Right forelimb (tissue), 1 donor: ENCODE data around the gene SSC5D.

Source experiments
- DNase-seq: peaks from one replicate; pipeline ENCODE4 v3.0.0-alpha.2; 2018

The SSC5D gene

GRCh38 chr19:55474269-55475265, 13.7 kb upstream of the SSC5D start:
- no peak for DNase-seq

GRCh38 chr19:55476100-55476775, 12.0 kb upstream of the SSC5D start, which contains the start of gene ZNF628:
Gene ZNF628, plus strand, starts transcription at chr19:55476617. Its CDS starts 3,294 bp downstream, at chr19:55479911.
- peak; percentile 99 for DNase-seq

- DNase-seq: no peak
Measured at GRCh38 chr19:55477905-55478304, 10.3 kb upstream of the SSC5D start.

- DNase-seq: no peak
Measured at GRCh38 chr19:55478364-55478763, 9.9 kb upstream of the SSC5D start.

- DNase-seq: no peak
Measured at GRCh38 chr19:55479045-55479444, 9.2 kb upstream of the SSC5D start.

- DNase-seq: no peak
Measured at GRCh38 chr19:55479451-55480230, 8.6 kb upstream of the SSC5D start.

GRCh38 chr19:55481148-55481793, 7.0 kb upstream of the SSC5D start:
- DNase-seq: no peak

GRCh38 chr19:55481794-55482155, 6.5 kb upstream of the SSC5D start:
- no peak for DNase-seq

GRCh38 chr19:55482156-55482961, 5.9 kb upstream of the SSC5D start:
- no peak for DNase-seq

GRCh38 chr19:55482967-55483705, 5.1 kb upstream of the SSC5D start:
- DNase-seq: no peak

- no peak for DNase-seq
Measured at GRCh38 chr19:55483706-55484592, 4.3 kb upstream of the SSC5D start.

- peak; percentile 89 for DNase-seq
Measured at GRCh38 chr19:55484593-55485438, 3.4 kb upstream of the SSC5D start, which contains the start of gene NAT14. Gene NAT14, plus strand, starts transcription at chr19:55485188. Its CDS starts 521 bp downstream, at chr19:55485709.

- DNase-seq: no peak
Measured at GRCh38 chr19:55485439-55486011, 2.7 kb upstream of the SSC5D start.

GRCh38 chr19:55486043-55486970, 1.9 kb upstream of the SSC5D start:
- no peak for DNase-seq

GRCh38 chr19:55486971-55487923, 989 bp upstream of the SSC5D start:
- peak; percentile 92 for DNase-seq
